ENCODE data around the gene LINC00237. TPM values are rescaled to one million over a fixed set of nuclear protein-coding genes. Genes with fewer than 3 reads are reported as not detected.

Gene LINC00237
- total and polyA plus RNA-seq, 7 donors: not detected

DNA sequence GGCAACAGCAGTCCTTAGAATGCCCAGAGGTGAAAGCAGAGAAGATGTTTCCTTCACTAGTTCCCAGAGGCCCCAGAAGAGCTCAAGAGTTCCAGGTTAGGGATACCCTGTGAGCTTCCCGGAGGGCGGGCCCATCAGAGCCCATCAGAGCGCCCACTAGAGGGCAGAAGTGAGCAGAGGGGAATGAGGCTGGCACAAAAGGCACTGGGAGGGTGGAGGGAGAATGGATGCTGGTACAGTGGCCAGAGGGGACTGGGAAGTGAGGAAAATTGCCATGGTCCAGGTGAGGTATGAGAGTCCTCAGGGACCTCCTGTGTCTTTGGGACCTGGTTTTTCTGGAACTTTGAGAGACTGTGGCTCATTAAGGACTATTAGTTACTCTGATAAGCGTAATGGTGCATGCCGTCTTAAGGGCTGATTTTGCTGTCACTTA is 57.3 kb downstream of the LINC00237 start:
- no peak for TF ChIP-seq POLR2AphosphoS5 (IDR thresholded peaks at IDR 0.05)
- TF ChIP-seq POLR2A (IDR thresholded peaks at IDR 0.05): no peak
- no peak for TF ChIP-seq EP300 (IDR thresholded peaks at IDR 0.05)
- TF ChIP-seq, protein P1, sequence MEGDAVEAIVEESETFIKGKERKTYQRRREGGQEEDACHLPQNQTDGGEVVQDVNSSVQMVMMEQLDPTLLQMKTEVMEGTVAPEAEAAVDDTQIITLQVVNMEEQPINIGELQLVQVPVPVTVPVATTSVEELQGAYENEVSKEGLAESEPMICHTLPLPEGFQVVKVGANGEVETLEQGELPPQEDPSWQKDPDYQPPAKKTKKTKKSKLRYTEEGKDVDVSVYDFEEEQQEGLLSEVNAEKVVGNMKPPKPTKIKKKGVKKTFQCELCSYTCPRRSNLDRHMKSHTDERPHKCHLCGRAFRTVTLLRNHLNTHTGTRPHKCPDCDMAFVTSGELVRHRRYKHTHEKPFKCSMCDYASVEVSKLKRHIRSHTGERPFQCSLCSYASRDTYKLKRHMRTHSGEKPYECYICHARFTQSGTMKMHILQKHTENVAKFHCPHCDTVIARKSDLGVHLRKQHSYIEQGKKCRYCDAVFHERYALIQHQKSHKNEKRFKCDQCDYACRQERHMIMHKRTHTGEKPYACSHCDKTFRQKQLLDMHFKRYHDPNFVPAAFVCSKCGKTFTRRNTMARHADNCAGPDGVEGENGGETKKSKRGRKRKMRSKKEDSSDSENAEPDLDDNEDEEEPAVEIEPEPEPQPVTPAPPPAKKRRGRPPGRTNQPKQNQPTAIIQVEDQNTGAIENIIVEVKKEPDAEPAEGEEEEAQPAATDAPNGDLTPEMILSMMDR (IDR thresholded peaks at IDR 0.05): peak in 1 of 4 experiments; percentile 19
- WGBS, 2 donors: 44 to 55% methylated on average over 5 of the region's 5 CpGs

DNA sequence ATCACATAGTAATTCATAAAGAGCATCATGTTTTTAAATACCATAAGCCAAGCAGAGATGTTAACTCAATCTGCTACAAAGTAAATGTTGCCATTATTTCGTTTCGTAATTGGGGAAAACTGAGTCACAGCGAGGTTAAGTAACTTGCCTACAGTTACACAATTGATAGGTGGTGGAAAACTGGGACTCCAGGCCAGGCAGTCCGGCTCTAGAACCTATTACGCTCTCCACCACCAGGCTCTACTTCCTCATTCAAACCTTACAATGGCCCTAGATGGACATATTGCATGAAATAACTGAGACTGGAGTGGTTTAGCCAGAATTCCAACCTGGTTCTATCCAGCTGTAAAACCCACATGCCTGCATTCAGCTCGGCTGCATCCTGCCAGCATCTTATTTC is 58.2 kb downstream of the LINC00237 start:
- Histone ChIP-seq H3K4me3 (no peak overlapping the region), H3K9me3 (no peaks in the 10 kb centered on the region), H3K27me3 (peaks cover 0 to 10% (median 0%) of the 10 kb centered on the region in 3 donors), H3K4me1 (no peaks in the 10 kb centered on the region), H3K36me3 (no peaks in the 10 kb centered on the region), H3K27ac (no peak overlapping the region)
- WGBS, 2 donors: 80 to 90% methylated on average over 6 of the region's 6 CpGs
- DNase-seq: no peak
- TF ChIP-seq EP300 (IDR thresholded peaks at IDR 0.05) (no peak), POLR2AphosphoS5 (IDR thresholded peaks at IDR 0.05) (no peak)
- TF ChIP-seq, protein P1 (IDR thresholded peaks at IDR 0.05): no peak
- intact Hi-C loops (cut with DNase I): no loop called here

More for the DNA sequence above, 57.3 kb downstream of the LINC00237 start:
- Histone ChIP-seq H3K27me3 (peaks cover 0 to 10% (median 0%) of the 10 kb centered on the region in 3 donors), H3K27ac (no peak overlapping the region), H3K4me1 (no peaks in the 10 kb centered on the region), H3K36me3 (no peaks in the 10 kb centered on the region), H3K9me3 (no peaks in the 10 kb centered on the region), H3K4me3 (no peak overlapping the region)
- intact Hi-C loops (cut with DNase I): no loop called here
- no peak for DNase-seq

GRCh38 chr20:21046413-21047070 is 59.6 kb downstream of the LINC00237 start:
- TF ChIP-seq POLR2A (IDR thresholded peaks at IDR 0.05) (no peak), POLR2AphosphoS5 (IDR thresholded peaks at IDR 0.05) (no peak), EP300 (IDR thresholded peaks at IDR 0.05) (no peak)
- TF ChIP-seq, protein P1 (IDR thresholded peaks at IDR 0.05): no peak
- no peak overlapping the region for H3K27ac ChIP-seq

More at GRCh38 chr20:21046413-21047070, 59.6 kb downstream of the LINC00237 start:
- intact Hi-C loops (cut with DNase I): no loop called here
- Histone ChIP-seq H3K27me3 (peaks cover 0 to 10% (median 0%) of the 10 kb centered on the region in 3 donors), H3K36me3 (no peaks in the 10 kb centered on the region), H3K4me1 (no peaks in the 10 kb centered on the region), H3K4me3 (no peak overlapping the region), H3K9me3 (no peaks in the 10 kb centered on the region)
- no peak for DNase-seq
- 39 to 57% methylated on average over 2 of the region's 2 CpGs for WGBS, 2 donors

Small RNAs within 50 kb of the gene (small RNA-seq; reads per million reads assigned to genes)
- gene RNA5SP477: 0 reads per million in 3 donors

Other genes starting within 250 kb of the LINC00237 start
- gene KIZ, start 19.7 kb upstream of the LINC00237 start, total RNA-seq: 100 to 1,000 TPM; 171 to 291 (median 193) TPM
- gene KIZ, start 19.7 kb upstream of the LINC00237 start, polyA plus RNA-seq: 10 to 100 TPM in 1 of 3 donors, 1 to 10 TPM in 2; 5.1 to 15.0 (median 9.4) TPM
- gene XRN2, start 197.0 kb upstream of the LINC00237 start, total RNA-seq: 10 to 100 TPM; 53.5 to 79.8 (median 66.1) TPM
- gene XRN2, start 197.0 kb upstream of the LINC00237 start, polyA plus RNA-seq: 10 to 100 TPM; 21.0 to 31.4 (median 25.0) TPM

Data from sigmoid colon (tissue), 7 donors.